ENCODE data around the gene BBIP1.

DNA sequence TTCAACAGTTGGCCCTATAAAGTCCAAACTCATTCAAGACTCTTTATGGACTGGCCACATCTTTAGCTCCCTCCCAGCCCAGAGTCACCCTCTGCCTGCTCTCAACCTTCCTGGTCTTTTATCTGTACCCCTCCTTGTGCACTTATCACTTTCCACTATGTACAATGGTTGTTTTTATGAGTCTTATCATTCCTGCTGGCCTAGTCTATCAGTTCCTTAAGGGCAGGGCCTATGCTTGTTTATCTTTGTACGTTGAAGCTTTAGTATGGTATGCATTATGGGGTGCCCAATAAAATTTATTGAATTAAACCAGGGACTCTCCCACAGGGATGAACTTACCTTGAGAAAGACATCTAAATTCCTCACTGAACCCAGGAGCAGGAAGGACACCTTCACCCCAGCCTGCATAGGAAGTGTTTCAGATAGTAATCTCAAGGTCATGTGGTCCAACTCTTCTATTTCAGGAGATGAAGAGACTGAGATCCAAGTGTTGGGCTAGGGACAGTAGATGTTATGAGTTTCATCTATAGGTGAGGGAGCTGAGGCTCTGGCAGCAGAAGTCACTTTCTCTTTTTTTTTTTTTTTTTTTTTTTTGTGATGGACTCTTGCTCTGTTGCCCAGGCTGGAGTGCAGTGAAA, 60.6 kb downstream of the BBIP1 start:
- TF ChIP-seq, protein P1, sequence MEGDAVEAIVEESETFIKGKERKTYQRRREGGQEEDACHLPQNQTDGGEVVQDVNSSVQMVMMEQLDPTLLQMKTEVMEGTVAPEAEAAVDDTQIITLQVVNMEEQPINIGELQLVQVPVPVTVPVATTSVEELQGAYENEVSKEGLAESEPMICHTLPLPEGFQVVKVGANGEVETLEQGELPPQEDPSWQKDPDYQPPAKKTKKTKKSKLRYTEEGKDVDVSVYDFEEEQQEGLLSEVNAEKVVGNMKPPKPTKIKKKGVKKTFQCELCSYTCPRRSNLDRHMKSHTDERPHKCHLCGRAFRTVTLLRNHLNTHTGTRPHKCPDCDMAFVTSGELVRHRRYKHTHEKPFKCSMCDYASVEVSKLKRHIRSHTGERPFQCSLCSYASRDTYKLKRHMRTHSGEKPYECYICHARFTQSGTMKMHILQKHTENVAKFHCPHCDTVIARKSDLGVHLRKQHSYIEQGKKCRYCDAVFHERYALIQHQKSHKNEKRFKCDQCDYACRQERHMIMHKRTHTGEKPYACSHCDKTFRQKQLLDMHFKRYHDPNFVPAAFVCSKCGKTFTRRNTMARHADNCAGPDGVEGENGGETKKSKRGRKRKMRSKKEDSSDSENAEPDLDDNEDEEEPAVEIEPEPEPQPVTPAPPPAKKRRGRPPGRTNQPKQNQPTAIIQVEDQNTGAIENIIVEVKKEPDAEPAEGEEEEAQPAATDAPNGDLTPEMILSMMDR (IDR thresholded peaks at IDR 0.05) = no peak
- TF ChIP-seq POLR2A (IDR thresholded peaks at IDR 0.05) = no peak

Measured in heart left ventricle (tissue), 13 donors.